Natural killer cell treated with Interleukin-12 subunit alpha and Interleukin-12 subunit beta and Interleukin-15 and Interleukin-18, amount 100 ng/mL, for 72 hours (primary cell): ENCODE data around the gene MRPS33. TPM values are rescaled to one million over a fixed set of nuclear protein-coding genes. Genes with fewer than 3 reads are reported as not detected.
"Not testable (repeated sequence)": the region's sequence is repeated elsewhere in the genome, so short reads cannot be mapped to it uniquely, and the experiment has no call there.

Experiments
- ATAC-seq, 2 donors: fragments of 150-1000 bp; cut with Tn5 transposase in 1 of 2; sonication (Bioruptor Pico), chemical (Tn5 transposase) in 1 of 2; 2 replicates each; pipeline ENCODE4 v1.10.0; 2021
- DNase-seq: peaks from one replicate; pipeline ENCODE4 v3.0.0; 2022; ENCODE audit warnings: low spot score
- H3K27ac Mint-ChIP-seq, 2 donors: 1 replicate in 1 of 2; 2 replicates in 1 of 2; pipeline ENCODE4 v1.8.0; 2022; ENCODE audit warnings: mixed read lengths in 2 of 2, mild to moderate bottlenecking in 1 of 2, moderate library complexity in 1 of 2
- H3K27me3 Mint-ChIP-seq, 2 donors: 1 replicate in 1 of 2; 2 replicates in 1 of 2; pipeline ENCODE4 v1.8.0; 2022; ENCODE audit warnings: mixed read lengths in 2 of 2
- H3K36me3 Mint-ChIP-seq: one replicate; pipeline ENCODE4 v1.8.0; 2022; ENCODE audit warnings: mixed read lengths
- H3K4me1 Mint-ChIP-seq, 2 donors: 1 replicate in 1 of 2; 2 replicates in 1 of 2; pipeline ENCODE4 v1.8.0; 2022; ENCODE audit warnings: low read depth in 2 of 2, mixed read lengths in 2 of 2, mild to moderate bottlenecking in 1 of 2
- H3K4me3 Mint-ChIP-seq: one replicate; pipeline ENCODE4 v1.8.0; 2022; ENCODE audit warnings: mixed read lengths
- H3K9me3 Mint-ChIP-seq: 2 replicates; pipeline ENCODE4 v1.8.0; 2022; ENCODE audit warnings: mixed read lengths
- total RNA-seq, 2 donors: library from RNA; stranded (reverse); gene quantifications; one replicate each; pipeline ENCODE4 v1.2.3, GENCODE V29; 2022

The MRPS33 gene
- total RNA-seq, 2 donors from 2014 or later: 74.2 to 75.0 TPM

DNA sequence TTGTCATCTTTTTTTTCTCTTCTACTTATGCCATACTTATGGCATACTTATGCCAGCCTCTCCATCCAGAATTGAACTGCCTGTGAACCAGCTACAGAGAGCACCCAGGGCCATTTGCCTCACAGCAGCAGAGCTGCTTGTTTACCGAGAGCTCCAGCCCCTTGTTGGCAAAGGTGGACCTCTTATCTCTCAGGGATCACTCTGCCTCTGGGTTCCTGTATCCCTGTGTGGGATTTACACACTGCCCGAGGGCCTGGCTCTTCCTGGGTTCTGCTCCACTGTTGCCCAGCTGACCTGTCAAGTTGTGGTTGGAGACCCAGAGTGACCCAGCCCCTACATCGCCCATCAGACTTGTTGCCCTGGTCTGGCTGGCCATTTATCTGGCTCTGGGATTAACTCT, 22.3 kb downstream of the MRPS33 start:
- ATAC-seq: no peak
- Mint-ChIP-seq H3K27ac (no peak overlapping the region), H3K4me3 (no peak overlapping the region), H3K9me3 (no peaks in the 10 kb centered on the region), H3K4me1 (no peaks in the 10 kb centered on the region), H3K36me3 (no peaks in the 10 kb centered on the region), H3K27me3 (no peaks in the 10 kb centered on the region)
- DNase-seq: no peak

DNA sequence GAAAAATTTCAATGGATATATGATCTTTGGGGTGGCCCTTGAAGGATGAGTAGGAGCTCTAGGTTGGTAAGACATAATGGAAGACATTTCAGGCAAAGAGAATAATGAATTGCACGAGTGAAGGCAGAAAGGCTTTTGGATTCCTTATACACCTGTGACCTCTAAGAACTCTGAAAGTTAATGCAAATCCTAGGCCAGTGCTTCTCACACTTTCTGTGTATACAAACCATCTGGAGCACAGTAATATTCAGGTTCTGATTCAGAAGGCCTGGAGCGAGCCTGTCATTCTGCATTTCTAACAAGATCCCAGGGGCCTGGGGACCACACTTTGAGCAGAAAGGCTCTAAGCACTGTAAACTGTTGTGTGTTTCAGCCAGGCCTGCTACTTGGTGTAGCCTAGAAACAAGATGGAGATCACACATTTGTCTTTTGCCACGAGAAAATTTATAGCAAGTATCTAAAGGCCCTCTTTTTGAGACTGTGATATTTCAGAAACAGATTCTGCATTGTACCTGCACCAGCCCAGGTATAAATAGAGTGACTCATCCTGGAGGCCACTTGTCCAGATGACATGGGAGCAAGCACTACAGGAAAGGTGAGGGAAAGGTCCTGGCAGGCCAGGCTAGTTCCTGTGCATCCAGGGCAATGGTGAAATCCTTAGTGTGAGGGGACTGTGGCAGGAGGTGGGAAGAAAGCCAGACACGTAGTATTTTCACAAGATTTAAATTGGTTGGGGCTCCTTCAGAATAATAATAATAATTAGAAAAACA, 24.4 kb downstream of the MRPS33 start:
- Mint-ChIP-seq H3K36me3 (no peaks in the 10 kb centered on the region), H3K4me1 (no peaks in the 10 kb centered on the region), H3K9me3 (no peaks in the 10 kb centered on the region), H3K27ac (no peak overlapping the region), H3K4me3 (no peak overlapping the region), H3K27me3 (peaks cover 0 to 4% of the 10 kb centered on the region in 2 donors)
- DNase-seq (no peak), ATAC-seq (no peak)

DNA sequence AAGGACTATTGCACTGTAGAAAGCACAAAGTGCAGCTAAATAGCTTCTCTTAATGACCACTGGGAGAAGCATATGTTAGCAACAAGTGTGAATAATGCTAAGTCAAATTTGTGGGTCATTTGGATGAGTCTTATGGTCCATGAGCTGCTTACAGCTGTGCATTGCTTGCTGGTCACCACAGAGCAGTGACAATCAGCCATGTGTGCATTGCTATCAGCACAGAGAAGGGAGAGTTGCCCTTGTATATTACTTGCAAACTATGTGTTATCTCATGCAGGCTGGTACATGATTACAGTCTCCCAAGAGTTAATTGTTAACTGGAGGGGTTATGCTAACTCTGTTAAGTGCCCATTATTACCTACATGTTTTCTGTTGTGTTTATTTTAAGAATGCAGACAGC, 25.7 kb downstream of the MRPS33 start:
- H3K4me3 Mint-ChIP-seq: no peak overlapping the region
- peaks cover 0 to 4% of the 10 kb centered on the region in 2 donors for H3K27me3 Mint-ChIP-seq
- no peaks in the 10 kb centered on the region for H3K4me1 Mint-ChIP-seq
- no peaks in the 10 kb centered on the region for H3K9me3 Mint-ChIP-seq
- DNase-seq (no peak), ATAC-seq (no peak)
- no peaks in the 10 kb centered on the region for H3K36me3 Mint-ChIP-seq
- H3K27ac Mint-ChIP-seq: no peak overlapping the region

DNA sequence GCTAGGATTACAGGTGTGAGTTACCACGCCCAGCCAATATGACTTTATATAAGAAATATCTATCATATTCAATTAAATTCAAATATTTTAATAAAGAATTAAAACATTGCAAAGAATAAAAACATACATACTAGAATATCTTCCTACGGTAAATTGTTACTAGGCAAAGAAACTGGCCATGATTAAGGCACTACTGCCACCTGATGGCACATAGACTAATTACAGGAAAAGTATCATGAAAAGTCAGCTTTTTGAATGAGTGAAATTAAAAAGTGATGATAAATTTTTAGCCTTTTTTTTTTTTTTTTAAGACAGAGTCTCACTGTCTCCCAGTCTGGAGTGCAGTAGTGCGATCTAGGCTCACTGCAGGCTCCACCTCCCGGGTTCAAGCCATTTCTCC, 30.9 kb downstream of the MRPS33 start:
- Mint-ChIP-seq H3K27ac (no peak overlapping the region), H3K27me3 (peaks cover 0 to 4% of the 10 kb centered on the region in 2 donors), H3K4me1 (peaks cover 8% of the 10 kb centered on the region in 2 donors), H3K36me3 (no peaks in the 10 kb centered on the region), H3K9me3 (no peaks in the 10 kb centered on the region), H3K4me3 (no peak overlapping the region)
- no peak for ATAC-seq
- DNase-seq: no peak

DNA sequence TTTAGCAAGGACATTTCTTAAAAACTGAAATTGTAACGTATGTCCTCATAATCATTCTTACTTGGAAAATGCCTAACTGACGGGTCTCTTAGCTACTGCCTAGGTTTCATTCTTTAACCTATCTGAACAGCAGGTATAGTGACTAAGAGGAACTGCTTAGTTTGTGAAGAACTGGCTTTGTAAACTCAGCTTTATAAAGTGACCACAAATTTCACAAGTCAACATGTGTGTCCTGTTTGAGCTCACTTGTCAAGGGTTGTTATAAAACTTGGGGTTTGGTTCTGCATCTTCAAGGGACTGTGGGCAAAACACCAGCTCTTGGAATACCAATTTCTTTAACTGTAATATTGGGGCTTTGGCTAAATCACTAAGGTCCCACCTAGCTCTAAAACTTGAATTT, 32.2 kb downstream of the MRPS33 start:
- peak in 1 of 2 donors; percentile 72 for ATAC-seq
- H3K27ac Mint-ChIP-seq: peak overlapping the region in 1 of 2 donors; percentile 20
- H3K9me3 Mint-ChIP-seq: no peaks in the 10 kb centered on the region
- no peaks in the 10 kb centered on the region for H3K36me3 Mint-ChIP-seq
- no peak for DNase-seq
- H3K4me3 Mint-ChIP-seq: no peak overlapping the region
- peaks cover 12% of the 10 kb centered on the region in 2 donors for H3K4me1 Mint-ChIP-seq
- peaks cover 0 to 4% of the 10 kb centered on the region in 2 donors for H3K27me3 Mint-ChIP-seq

DNA sequence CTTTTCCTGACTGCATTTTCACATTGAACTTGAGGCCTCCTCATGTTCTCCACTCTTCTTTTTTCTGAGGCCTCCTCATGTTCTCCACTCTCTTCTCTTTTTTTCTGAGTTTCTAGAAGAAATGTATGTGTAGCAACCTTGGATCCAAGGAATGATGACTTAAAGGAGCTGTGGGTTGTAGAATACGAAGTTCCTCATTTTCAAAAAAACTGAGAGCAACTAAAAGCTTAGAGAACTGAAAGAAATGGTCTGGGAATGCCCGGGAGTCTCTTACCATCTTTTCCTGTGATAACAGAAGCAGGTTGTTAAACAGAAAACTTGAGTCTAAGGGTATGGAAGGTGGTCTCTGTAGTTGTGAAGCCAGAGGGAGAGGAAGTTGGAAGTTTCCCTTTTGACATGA, 32.8 kb downstream of the MRPS33 start:
- H3K9me3 Mint-ChIP-seq: no peaks in the 10 kb centered on the region
- H3K4me1 Mint-ChIP-seq: peaks cover 17 to 18% of the 10 kb centered on the region in 2 donors
- peaks cover 0 to 4% of the 10 kb centered on the region in 2 donors for H3K27me3 Mint-ChIP-seq
- DNase-seq (no peak), ATAC-seq (no peak)
- H3K36me3 Mint-ChIP-seq: no peaks in the 10 kb centered on the region
- peak overlapping the region in 1 of 2 donors; percentile 20 for H3K27ac Mint-ChIP-seq
- no peak overlapping the region for H3K4me3 Mint-ChIP-seq

DNA sequence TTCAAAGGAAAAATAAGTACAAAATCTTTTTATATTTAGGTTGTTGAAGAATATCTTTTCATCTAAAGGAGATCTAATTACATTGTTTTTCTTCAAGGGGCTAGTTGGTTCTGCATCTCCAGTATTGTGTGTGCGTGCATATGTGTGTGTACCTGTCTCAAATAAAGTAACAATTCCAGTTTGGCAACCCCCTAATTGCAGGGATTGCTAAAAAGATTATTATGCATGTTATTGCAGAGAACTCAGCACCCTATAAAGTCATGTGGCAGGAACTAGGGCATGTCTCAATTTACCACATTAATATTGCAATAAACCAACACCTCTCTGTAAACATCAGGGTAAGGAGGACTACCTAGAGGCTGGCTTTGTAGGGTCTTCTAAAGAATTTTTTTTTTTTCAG, 37.0 kb downstream of the MRPS33 start:
- DNase-seq (no peak), ATAC-seq (no peak)
- Mint-ChIP-seq H3K9me3 (no peaks in the 10 kb centered on the region), H3K36me3 (no peaks in the 10 kb centered on the region), H3K27me3 (peaks cover 0 to 3% of the 10 kb centered on the region in 2 donors), H3K4me1 (peaks cover 19 to 20% of the 10 kb centered on the region in 2 donors), H3K4me3 (no peak overlapping the region), H3K27ac (no peak overlapping the region)

DNA sequence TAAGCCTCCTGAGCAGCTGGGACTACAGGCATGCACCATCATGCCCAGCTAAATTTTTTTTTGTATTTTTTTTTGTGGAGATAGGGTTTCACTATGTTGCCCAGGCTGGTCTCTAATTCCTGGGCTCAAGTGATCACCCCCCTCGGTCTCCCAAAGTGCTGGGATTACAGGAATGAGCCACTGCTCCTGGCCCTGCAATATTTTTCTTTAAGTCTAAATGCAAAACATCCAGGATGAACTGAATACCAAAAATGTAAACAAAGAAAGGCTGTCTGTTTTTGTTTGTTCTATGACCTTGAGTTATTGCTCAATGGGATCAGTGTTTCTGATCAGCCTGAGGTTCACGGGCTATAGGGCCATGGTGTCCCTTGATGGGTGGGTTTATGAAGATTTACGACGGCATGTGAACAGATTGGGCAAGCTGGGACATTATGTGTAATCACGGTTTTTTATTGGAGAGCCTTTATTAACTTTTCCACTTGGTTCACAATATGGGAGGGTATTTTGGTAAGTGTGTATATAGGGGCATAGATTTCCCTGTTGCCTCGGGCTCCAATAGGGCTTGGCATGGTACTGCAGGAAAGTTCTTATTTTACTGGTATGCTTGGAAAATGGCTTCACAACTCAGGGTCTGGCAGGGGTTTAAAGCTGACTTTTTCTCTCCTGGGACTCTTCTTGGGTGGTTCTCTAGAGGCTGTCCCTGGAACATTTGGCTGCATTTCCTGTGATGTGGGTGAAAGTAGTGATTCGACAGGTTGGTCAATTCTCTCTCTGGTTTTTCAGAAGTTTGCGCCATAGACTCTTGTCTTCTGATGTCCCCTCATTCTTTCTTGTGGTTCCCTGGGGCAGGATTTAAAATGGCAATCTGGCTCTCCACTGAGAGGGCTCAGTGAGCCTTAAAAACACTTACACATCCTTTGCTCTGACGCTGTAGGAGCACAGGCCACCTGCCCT, 41.6 kb downstream of the MRPS33 start:
- no peak overlapping the region for H3K4me3 Mint-ChIP-seq
- H3K4me1 Mint-ChIP-seq: peaks cover 11 to 12% of the 10 kb centered on the region in 2 donors
- H3K36me3 Mint-ChIP-seq: no peaks in the 10 kb centered on the region
- H3K27me3 Mint-ChIP-seq: peaks cover 0 to 3% of the 10 kb centered on the region in 2 donors
- ATAC-seq (no peak), DNase-seq (no peak)
- no peak overlapping the region for H3K27ac Mint-ChIP-seq
- H3K9me3 Mint-ChIP-seq: no peaks in the 10 kb centered on the region

DNA sequence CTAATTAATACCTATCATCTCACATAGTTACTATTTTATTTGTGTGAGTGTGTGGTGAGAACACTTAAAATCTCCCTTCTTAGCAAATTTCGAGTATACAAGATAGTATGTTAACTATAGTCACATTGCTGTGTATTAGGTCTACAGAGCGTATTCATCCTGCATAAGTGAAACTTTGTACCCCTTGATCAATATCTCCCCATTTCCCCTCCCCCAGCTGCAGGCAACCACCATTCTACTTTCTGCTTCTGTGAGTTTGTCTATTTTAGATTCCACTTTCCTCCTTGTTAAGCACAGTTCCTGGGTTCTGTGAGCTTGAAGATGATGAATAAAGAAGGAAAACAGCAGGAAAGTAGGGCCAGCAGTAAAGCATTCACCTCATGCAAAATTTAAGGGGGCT, 42.4 kb downstream of the MRPS33 start:
- ATAC-seq (no peak), DNase-seq (no peak)
- Mint-ChIP-seq H3K9me3 (no peaks in the 10 kb centered on the region), H3K4me3 (no peak overlapping the region), H3K27ac (no peak overlapping the region), H3K4me1 (peaks cover 5 to 6% of the 10 kb centered on the region in 2 donors), H3K36me3 (no peaks in the 10 kb centered on the region), H3K27me3 (peaks cover 6 to 8% of the 10 kb centered on the region in 2 donors)

DNA sequence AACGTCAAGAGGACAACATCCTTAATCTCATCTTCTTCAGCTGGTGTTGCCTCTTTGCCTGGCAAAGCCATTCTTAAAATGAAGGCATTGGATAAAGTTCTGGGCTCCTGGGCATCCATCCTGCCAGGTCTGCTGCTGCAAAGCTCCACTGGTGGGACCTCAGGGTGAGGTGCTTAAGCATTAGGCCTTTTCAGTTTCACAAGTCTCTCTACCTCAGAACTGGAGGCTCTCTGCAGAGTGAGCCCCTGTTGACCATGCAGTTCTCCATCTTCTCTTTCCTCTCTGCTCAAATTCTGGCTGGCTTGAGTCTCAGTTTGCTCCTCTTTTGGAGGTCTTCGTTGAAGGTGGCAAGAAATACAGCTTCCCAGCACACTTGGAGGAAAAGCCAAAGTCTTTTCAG, 47.3 kb downstream of the MRPS33 start:
- peaks cover 6 to 7% of the 10 kb centered on the region in 2 donors for H3K27me3 Mint-ChIP-seq
- DNase-seq (no peak), ATAC-seq (no peak)
- no peaks in the 10 kb centered on the region for H3K36me3 Mint-ChIP-seq
- H3K4me1 Mint-ChIP-seq: no peaks in the 10 kb centered on the region
- H3K9me3 Mint-ChIP-seq: no peaks in the 10 kb centered on the region
- no peak overlapping the region for H3K27ac Mint-ChIP-seq
- H3K4me3 Mint-ChIP-seq: no peak overlapping the region

DNA sequence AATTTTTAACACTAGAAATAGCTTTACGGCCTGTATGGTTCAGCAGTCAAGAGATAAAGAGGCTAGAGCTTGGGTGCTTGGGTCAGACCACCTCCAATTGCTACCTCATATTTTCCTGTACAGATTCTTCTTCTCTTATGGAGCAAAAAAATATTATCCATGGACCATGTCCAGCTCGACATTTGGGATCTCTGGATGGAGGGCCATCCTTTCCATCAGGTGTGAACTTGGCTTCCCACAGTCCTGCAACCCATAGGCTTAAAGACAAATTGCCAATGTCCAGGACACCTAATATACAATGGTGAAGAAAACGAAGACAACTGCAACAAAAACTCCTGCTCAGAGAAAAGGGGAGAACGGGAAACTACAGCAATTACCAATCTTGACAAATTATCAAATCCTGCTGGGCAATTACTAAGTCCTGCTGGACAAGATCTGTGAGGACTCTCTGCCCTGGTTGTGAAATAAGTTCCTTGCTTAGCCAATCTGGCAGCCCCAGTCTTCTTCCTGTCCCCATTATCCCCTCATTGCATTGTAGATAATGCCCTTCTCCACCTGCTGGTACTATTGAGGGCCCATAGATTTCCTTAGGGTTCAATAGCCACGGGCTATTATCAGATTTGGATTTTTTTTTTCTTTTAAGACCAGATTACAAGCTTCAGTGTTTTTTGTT, 48.1 kb downstream of the MRPS33 start:
- no peak for DNase-seq
- Mint-ChIP-seq H3K4me3 (no peak overlapping the region), H3K27ac (no peak overlapping the region), H3K27me3 (peaks cover 7 to 8% of the 10 kb centered on the region in 2 donors), H3K4me1 (no peaks in the 10 kb centered on the region), H3K9me3 (no peaks in the 10 kb centered on the region), H3K36me3 (no peaks in the 10 kb centered on the region)
- ATAC-seq: no peak

DNA sequence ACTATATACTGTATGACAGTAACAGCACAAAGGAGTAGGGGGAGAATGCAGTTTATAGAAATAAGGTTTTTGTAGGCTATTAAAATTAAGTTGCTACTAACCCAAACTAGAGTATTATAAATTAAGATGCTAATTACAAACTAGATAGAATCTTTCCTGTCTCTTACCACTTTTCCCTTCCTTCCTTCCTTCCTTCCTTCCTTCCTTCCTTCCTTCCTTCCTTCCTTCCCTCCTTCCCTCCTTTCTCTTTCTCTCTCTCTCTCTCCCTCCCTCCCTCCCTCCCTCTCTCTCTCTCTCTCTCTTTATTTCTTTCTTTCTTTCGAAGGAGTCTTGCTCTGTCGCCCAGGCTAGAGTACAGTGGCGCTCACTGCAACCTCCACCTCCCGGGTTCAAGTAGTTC, 53.6 kb downstream of the MRPS33 start:
- H3K4me1 Mint-ChIP-seq: no peaks in the 10 kb centered on the region
- no peaks in the 10 kb centered on the region for H3K9me3 Mint-ChIP-seq
- peaks cover 0 to 2% of the 10 kb centered on the region in 2 donors for H3K27me3 Mint-ChIP-seq
- ATAC-seq (no peak), DNase-seq (no peak)
- H3K4me3 Mint-ChIP-seq: no peak overlapping the region
- no peaks in the 10 kb centered on the region for H3K36me3 Mint-ChIP-seq
- H3K27ac Mint-ChIP-seq: no peak overlapping the region

DNA sequence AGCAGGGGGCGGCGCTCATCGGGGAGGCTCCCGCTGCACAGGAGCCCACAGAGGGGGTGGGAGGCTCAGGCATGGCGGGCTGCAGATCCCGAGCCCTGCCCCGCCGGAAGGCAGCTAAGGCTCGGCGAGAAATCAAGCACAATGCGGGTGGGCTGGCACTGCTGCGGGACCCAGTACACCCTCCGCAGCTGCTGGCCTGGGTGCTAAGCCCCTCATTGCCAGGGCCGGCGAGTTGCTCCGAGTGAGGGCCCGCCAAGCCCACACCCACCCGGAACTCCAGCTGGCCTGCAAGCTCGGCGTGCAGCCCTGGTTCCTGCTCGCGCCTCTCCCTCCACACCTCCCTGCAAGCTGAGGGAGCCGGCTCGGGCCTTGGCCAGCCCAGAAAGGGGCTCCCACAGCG, 57.8 kb downstream of the MRPS33 start:
- not testable (repeated sequence) for H3K36me3 Mint-ChIP-seq, H3K27me3 Mint-ChIP-seq, H3K27ac Mint-ChIP-seq, H3K4me3 Mint-ChIP-seq, H3K9me3 Mint-ChIP-seq, ATAC-seq, H3K4me1 Mint-ChIP-seq, DNase-seq
